Epithelial cell of esophagus (primary cell): ENCODE results near the gene COPS3.

Experiments used
- DNase-seq: peaks from one replicate; pipeline ENCODE4 v3.0.0; 2010; ENCODE audit warnings: low read depth
- H3K4me3 ChIP-seq: 2 replicates; pipeline ENCODE4 v1.5.1; 2011; ENCODE audit warnings: mild to moderate bottlenecking, low read length, control low read depth
- TF ChIP-seq, protein P1 (sequence below): IDR thresholded peaks from 2 replicates; pipeline ENCODE4 v1.5.1; 2011; ENCODE audit warnings: low read depth, mild to moderate bottlenecking, low read length, control low read depth, inconsistent platforms; ENCODE audit not compliant: insufficient read depth; ENCODE audit errors: missing control alignments

COPS3 gene

GRCh38 chr17:17300624-17301568, 19.9 kb upstream of the COPS3 start:
- TF ChIP-seq, protein P1, sequence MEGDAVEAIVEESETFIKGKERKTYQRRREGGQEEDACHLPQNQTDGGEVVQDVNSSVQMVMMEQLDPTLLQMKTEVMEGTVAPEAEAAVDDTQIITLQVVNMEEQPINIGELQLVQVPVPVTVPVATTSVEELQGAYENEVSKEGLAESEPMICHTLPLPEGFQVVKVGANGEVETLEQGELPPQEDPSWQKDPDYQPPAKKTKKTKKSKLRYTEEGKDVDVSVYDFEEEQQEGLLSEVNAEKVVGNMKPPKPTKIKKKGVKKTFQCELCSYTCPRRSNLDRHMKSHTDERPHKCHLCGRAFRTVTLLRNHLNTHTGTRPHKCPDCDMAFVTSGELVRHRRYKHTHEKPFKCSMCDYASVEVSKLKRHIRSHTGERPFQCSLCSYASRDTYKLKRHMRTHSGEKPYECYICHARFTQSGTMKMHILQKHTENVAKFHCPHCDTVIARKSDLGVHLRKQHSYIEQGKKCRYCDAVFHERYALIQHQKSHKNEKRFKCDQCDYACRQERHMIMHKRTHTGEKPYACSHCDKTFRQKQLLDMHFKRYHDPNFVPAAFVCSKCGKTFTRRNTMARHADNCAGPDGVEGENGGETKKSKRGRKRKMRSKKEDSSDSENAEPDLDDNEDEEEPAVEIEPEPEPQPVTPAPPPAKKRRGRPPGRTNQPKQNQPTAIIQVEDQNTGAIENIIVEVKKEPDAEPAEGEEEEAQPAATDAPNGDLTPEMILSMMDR: no peak
- DNase-seq: peak; percentile 60
- no peak overlapping the region for H3K4me3 ChIP-seq

DNA sequence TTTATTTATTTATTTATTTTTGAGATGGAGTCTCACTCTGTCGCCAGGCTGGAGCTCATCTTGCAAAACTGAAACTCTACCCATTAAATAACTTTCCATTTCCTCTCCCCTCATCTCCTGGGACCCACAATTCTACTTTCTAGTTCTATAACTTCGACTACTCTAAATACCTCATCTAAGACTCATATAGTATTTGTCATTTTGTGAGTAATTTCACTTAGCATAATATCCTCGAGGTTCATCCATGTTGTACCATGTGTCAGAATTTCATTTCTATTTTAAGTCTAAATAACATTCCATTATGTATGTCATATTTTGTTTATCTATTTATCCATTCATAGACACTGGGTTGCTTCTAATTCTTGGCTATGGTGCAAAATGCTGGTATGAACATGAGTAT, 17.1 kb upstream of the COPS3 start:
- DNase-seq: peak; percentile 56
- H3K4me3 ChIP-seq: no peak overlapping the region
- TF ChIP-seq, protein P1: no peak

GRCh38 chr17:17297217-17297616, 16.2 kb upstream of the COPS3 start:
- TF ChIP-seq, protein P1: no peak
- H3K4me3 ChIP-seq: no peak overlapping the region

DNA sequence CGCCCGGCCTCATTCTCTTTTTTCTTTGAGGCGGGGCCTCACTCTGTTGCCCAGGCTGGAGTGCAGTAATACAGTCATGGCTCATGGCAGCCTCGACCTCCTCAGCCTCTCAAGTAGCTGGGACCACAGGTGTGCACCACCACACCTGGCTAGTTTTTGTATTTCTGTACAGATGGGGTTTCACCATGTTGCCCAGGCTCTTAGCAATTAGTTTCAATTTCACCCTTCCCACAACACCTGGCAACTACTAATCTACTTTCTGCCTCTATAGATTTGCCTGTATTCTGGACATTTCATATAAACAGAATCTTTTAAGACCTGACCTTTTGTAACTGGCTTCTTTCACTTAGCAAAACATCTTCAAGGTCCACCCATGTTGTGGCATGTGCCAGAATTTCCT, 14.1 kb upstream of the COPS3 start:
- no peak for DNase-seq
- TF ChIP-seq, protein P1: no peak
- H3K4me3 ChIP-seq: no peak overlapping the region

More at GRCh38 chr17:17297217-17297616, 16.2 kb upstream of the COPS3 start:
- DNase-seq: no peak

- TF ChIP-seq, protein P1: no peak
- DNase-seq: no peak
- H3K4me3 ChIP-seq: no peak overlapping the region
Measured at GRCh38 chr17:17289701-17290100, 8.7 kb upstream of the COPS3 start.

- DNase-seq: no peak
- no peak overlapping the region for H3K4me3 ChIP-seq
- TF ChIP-seq, protein P1: no peak
Measured at GRCh38 chr17:17289086-17289485, 8.0 kb upstream of the COPS3 start.

DNA sequence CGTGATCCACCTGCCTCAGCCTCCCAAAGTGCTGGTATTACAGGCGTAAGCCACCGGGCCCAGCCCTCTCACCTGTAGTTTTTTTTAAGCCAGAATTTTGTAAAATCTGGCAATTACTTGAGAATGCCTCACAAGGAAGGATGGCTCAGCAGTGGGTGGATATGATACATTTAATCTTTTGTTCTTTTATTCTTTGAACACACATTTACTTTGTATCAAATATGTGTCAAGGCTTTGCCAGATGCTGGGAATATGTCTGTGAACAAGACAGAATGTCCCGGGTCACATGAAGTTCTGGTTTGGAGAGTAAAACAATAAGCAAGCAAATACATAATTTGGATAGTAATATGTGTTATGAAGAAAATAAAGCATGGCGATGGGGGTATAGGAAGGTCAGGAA, 4.9 kb upstream of the COPS3 start:
- TF ChIP-seq, protein P1: no peak
- no peak overlapping the region for H3K4me3 ChIP-seq
- DNase-seq: no peak
